IMR-90 (cell line): Measurements from ENCODE around the gene GAL3ST1.

Experiments used
- BHLHE40 ChIP-seq: fragments of 150-350 bp; IDR thresholded peaks from 2 replicates; pipeline ENCODE4 v1.6.1; 2016; ENCODE audit warnings: mild to moderate bottlenecking, low read depth, low read length
- CEBPB ChIP-seq: IDR thresholded peaks from 2 replicates; pipeline ENCODE4 v1.6.1; 2012; ENCODE audit warnings: low read depth, low read length, improper control_type of control experiment
- CTCF ChIP-seq: conservative IDR thresholded peaks from 2 replicates; pipeline ENCODE4 v1.5.1; 2012; ENCODE audit warnings: mild to moderate bottlenecking, low read depth, low read length, improper control_type of control experiment
- FOS ChIP-seq: fragments of 150-350 bp; IDR thresholded peaks from 2 replicates; pipeline ENCODE4 v1.6.1; 2016; ENCODE audit warnings: low read depth, low read length
- MAFK ChIP-seq: IDR thresholded peaks from 2 replicates; pipeline ENCODE4 v1.6.1; 2012; ENCODE audit warnings: low read depth, low read length, improper control_type of control experiment
- MXI1 ChIP-seq: IDR thresholded peaks from 2 replicates; pipeline ENCODE4 v1.6.1; 2012; ENCODE audit warnings: low read depth, mild to moderate bottlenecking, low read length, moderate library complexity, borderline replicate concordance
- NFE2L2 ChIP-seq: fragments of 150-350 bp; IDR thresholded peaks from 2 replicates; pipeline ENCODE4 v1.6.1; 2016; ENCODE audit warnings: low read depth, mild to moderate bottlenecking, low read length
- POLR2A ChIP-seq: IDR thresholded peaks from 2 replicates; pipeline ENCODE4 v1.6.1; 2012; ENCODE audit warnings: mild to moderate bottlenecking, low read depth, low read length
- RAD21 ChIP-seq: IDR thresholded peaks from 2 replicates; pipeline ENCODE4 v1.6.1; 2012; ENCODE audit warnings: low read length, improper control_type of control experiment
- RCOR1 ChIP-seq: IDR thresholded peaks from 2 replicates; pipeline ENCODE4 v1.6.1; 2012; ENCODE audit warnings: mild to moderate bottlenecking, low read length, improper control_type of control experiment; ENCODE audit not compliant: insufficient replicate concordance
- RFX5 ChIP-seq: IDR thresholded peaks from 2 replicates; pipeline ENCODE4 v1.8.0; 2012; ENCODE audit warnings: low read depth, mild to moderate bottlenecking, low read length, moderate library complexity
- USF2 ChIP-seq: fragments of 150-350 bp; IDR thresholded peaks from 2 replicates; pipeline ENCODE4 v1.6.1; 2017; ENCODE audit warnings: mild to moderate bottlenecking, antibody characterized with exemption, low read length, low read depth

- TF ChIP-seq CTCF (no peak), RFX5 (no peak), MXI1 (no peak), POLR2A (no peak), USF2 (no peak), FOS (no peak), RCOR1 (no peak), MAFK (no peak), RAD21 (no peak), BHLHE40 (no peak), CEBPB (no peak), NFE2L2 (no peak)
These were observed 33.5 kb upstream of the GAL3ST1 start for GRCh38 chr22:30607939-30608338.
